Keratinocyte (primary cell): ENCODE results near the gene CD7.

ENCODE experiments used
- CTCF ChIP-seq, 3 experiments: IDR thresholded peaks in 1 of 3; conservative IDR thresholded peaks in 1 of 3; optimal IDR thresholded peaks in 1 of 3; 2 replicates in 2 of 3; 3 replicates in 1 of 3; pipeline versions ENCODE3 to v1.5.1; 2011; ENCODE audit warnings: low read length in 3 of 3, mild to moderate bottlenecking in 3 of 3, moderate library complexity in 2 of 3, control low read depth in 1 of 3, inconsistent platforms in 1 of 3; ENCODE audit not compliant: insufficient read depth in 2 of 3; ENCODE audit errors: extremely low read depth in 1 of 3
- EZH2 ChIP-seq: IDR thresholded peaks from one replicate; pipeline ENCODE4 v1.6.1; 2012; ENCODE audit warnings: inconsistent platforms, mild to moderate bottlenecking, low read length, moderate library complexity

GRCh38 chr17:82309656-82310570 is 7.5 kb downstream of the CD7 start:
- no peak for TF ChIP-seq EZH2
- TF ChIP-seq CTCF (optimal IDR thresholded peaks at IDR 0.05 in 1 of 3, IDR thresholded peaks at IDR 0.05 in 1 of 3, conservative IDR thresholded peaks at IDR 0.05 in 1 of 3; ENCODE audit: extremely low read depth in 1 of 3, insufficient read depth in 2 of 3, low read length in 3 of 3): no peak
